SK-N-SH (cell line): ENCODE data around the gene PIP5K1C. TPM values are rescaled to one million over a fixed set of nuclear protein-coding genes. Genes with fewer than 3 reads are reported as not detected.

Experiments
- CTCF ChIA-PET: fragments of 300-600, 350-600 bp; formaldehyde crosslinking; extraction: SDS; loops from one replicate; lab custom pipeline; 2021; lab: Yijun Ruan, JAX
- POLR2A ChIA-PET: fragments of 350-600 bp; sonication (Branson Sonifier 250); formaldehyde crosslinking; extraction: SDS; loops from one replicate; lab custom pipeline; 2020; ENCODE audit warnings: antibody characterized with exemption, inconsistent platforms; lab: Yijun Ruan, JAX
- DNase-seq: peaks from one replicate; pipeline ENCODE4 v3.0.0; 2012
- H2AFZ ChIP-seq: fragments of 200-600 bp; sonication (generic); 2 replicates; pipeline ENCODE4 v1.8.1; 2016; ENCODE audit warnings: antibody characterized with exemption, mild to moderate bottlenecking, low read depth
- H3F3A ChIP-seq: fragments of 200-600 bp; sonication (generic); replicated peaks from 2 replicates; pipeline ENCODE3; 2016; ENCODE audit warnings: antibody characterized with exemption, mild to moderate bottlenecking; ENCODE audit not compliant: insufficient read depth
- H3K27ac ChIP-seq, 2 experiments: fragments of 200-500 bp in 1 of 2; fragments of 200-600 bp in 1 of 2; sonication (Bioruptor generic) in 1 of 2; sonication (generic), shearing (Covaris generic) in 1 of 2; 2 replicates each; pipeline versions ENCODE4 v1.5.1 to v1.6.1; 2014 to 2016; ENCODE audit warnings: low read depth in 2 of 2, inconsistent platforms in 1 of 2, low read length in 1 of 2, mild to moderate bottlenecking in 1 of 2, mixed read lengths in 1 of 2
- H3K27me3 ChIP-seq: fragments of 200-600 bp; sonication (generic), shearing (Covaris generic); 2 replicates; pipeline ENCODE4 v1.6.1; 2016; ENCODE audit warnings: mixed run types; ENCODE audit not compliant: insufficient read depth
- H3K36me3 ChIP-seq, 2 experiments: fragments of 200-500 bp in 1 of 2; fragments of 200-600 bp in 1 of 2; sonication (Bioruptor generic) in 1 of 2; sonication (generic) in 1 of 2; replicated peaks in 1 of 2; 2 replicates each; pipeline versions ENCODE3 to v1.5.1; 2014 to 2016; ENCODE audit warnings: low read length in 1 of 2, mild to moderate bottlenecking in 1 of 2; ENCODE audit not compliant: insufficient read depth in 2 of 2, control insufficient read depth in 1 of 2
- H3K4me1 ChIP-seq, 2 experiments: fragments of 200-500 bp in 1 of 2; fragments of 200-600 bp in 1 of 2; sonication (Bioruptor generic) in 1 of 2; sonication (generic), shearing (Covaris generic) in 1 of 2; 2 replicates each; pipeline versions ENCODE4 v1.5.1 to v1.6.1; 2014 to 2016; ENCODE audit warnings: low read depth in 1 of 2, low read length in 1 of 2, mixed run types in 1 of 2; ENCODE audit not compliant: insufficient read depth in 2 of 2, control insufficient read depth in 1 of 2
- H3K4me2 ChIP-seq: fragments of 200-600 bp; sonication (generic), shearing (Covaris generic); 2 replicates; pipeline ENCODE4 v1.6.1; 2017; ENCODE audit warnings: mixed run types
- H3K4me3 ChIP-seq, 2 experiments: fragments of 200-500 bp in 1 of 2; fragments of 200-600 bp in 1 of 2; sonication (Bioruptor generic) in 1 of 2; sonication (generic), shearing (Covaris generic) in 1 of 2; 2 replicates each; pipeline versions ENCODE4 v1.5.1 to v1.8.1; 2014 to 2016; ENCODE audit warnings: low read depth in 2 of 2, inconsistent platforms in 1 of 2, low read length in 1 of 2, mild to moderate bottlenecking in 1 of 2, mixed read lengths in 1 of 2, moderate library complexity in 1 of 2
- H3K79me2 ChIP-seq: fragments of 200-600 bp; sonication (generic); 2 replicates; pipeline ENCODE4 v1.8.1; 2017; ENCODE audit warnings: mild to moderate bottlenecking; ENCODE audit not compliant: insufficient read depth
- H3K9ac ChIP-seq: fragments of 200-600 bp; sonication (generic); 2 replicates; pipeline ENCODE4 v1.6.1; 2017; ENCODE audit warnings: mixed run types
- H3K9me2 ChIP-seq: fragments of 200-600 bp; sonication (generic); 2 replicates; pipeline ENCODE4 v1.6.1; 2017; ENCODE audit warnings: mixed run types
- H3K9me3 ChIP-seq: fragments of 200-600 bp; sonication (generic); 2 replicates; pipeline ENCODE4 v1.6.1; 2017; ENCODE audit warnings: mixed run types, mild to moderate bottlenecking, moderate library complexity
- H4K20me1 ChIP-seq: fragments of 200-600 bp; sonication (generic); 2 replicates; pipeline ENCODE4 v1.6.1; 2017; ENCODE audit warnings: mild to moderate bottlenecking, mixed run types; ENCODE audit not compliant: insufficient read depth
- FOXJ3 ChIP-seq: sonication (generic); formaldehyde crosslinking; IDR thresholded peaks from 2 replicates; pipeline ENCODE4 v1.5.1; 2020; ENCODE audit warnings: mild to moderate bottlenecking, missing genetic modification reagents
- FOXM1 ChIP-seq: IDR thresholded peaks from 2 replicates; pipeline ENCODE4 v1.4.0; 2012; ENCODE audit warnings: low read depth, mild to moderate bottlenecking
- GABPA ChIP-seq: IDR thresholded peaks from 2 replicates; pipeline ENCODE4 v1.4.0; 2012; ENCODE audit warnings: low read depth, mild to moderate bottlenecking
- GATA2 ChIP-seq: sonication (generic); formaldehyde crosslinking; IDR thresholded peaks from 2 replicates; pipeline ENCODE4 v1.5.0; 2020; ENCODE audit warnings: mild to moderate bottlenecking, missing genetic modification reagents
- NFIC ChIP-seq: IDR thresholded peaks from 2 replicates; pipeline ENCODE4 v1.4.0; 2012; ENCODE audit warnings: borderline replicate concordance
- NRF1 ChIP-seq: IDR thresholded peaks from 2 replicates; pipeline ENCODE4 v1.6.1; 2012; ENCODE audit warnings: low read depth, mild to moderate bottlenecking, low read length
- PBX3 ChIP-seq: IDR thresholded peaks from 2 replicates; pipeline ENCODE4; 2012
- POLR2AphosphoS5 ChIP-seq: IDR thresholded peaks from 2 replicates; pipeline ENCODE4 v1.6.1; 2012; ENCODE audit warnings: low read depth, low read length
- RAD21 ChIP-seq: IDR thresholded peaks from 2 replicates; pipeline ENCODE4 v1.6.1; 2012; ENCODE audit warnings: mild to moderate bottlenecking, low read length
- RFX5 ChIP-seq: IDR thresholded peaks from 2 replicates; pipeline ENCODE4 v1.6.1; 2012; ENCODE audit warnings: mild to moderate bottlenecking, improper control_type of control experiment, low read length
- SIN3A ChIP-seq: IDR thresholded peaks from 2 replicates; pipeline ENCODE4 v1.6.1; 2012; ENCODE audit warnings: low read depth, mild to moderate bottlenecking, low read length, moderate library complexity, borderline replicate concordance
- SMC3 ChIP-seq: IDR thresholded peaks from 2 replicates; pipeline ENCODE4 v1.6.1; 2012; ENCODE audit warnings: low read depth, low read length, improper control_type of control experiment
- TEAD4 ChIP-seq: IDR thresholded peaks from 2 replicates; pipeline ENCODE4 v1.4.0; 2012; ENCODE audit warnings: mild to moderate bottlenecking, borderline replicate concordance; ENCODE audit not compliant: insufficient read depth
- YY1 ChIP-seq: IDR thresholded peaks from 2 replicates; pipeline ENCODE4 v1.4.0; 2012; ENCODE audit warnings: low read depth, mild to moderate bottlenecking
- ZBTB33 ChIP-seq: IDR thresholded peaks from 2 replicates; pipeline ENCODE4 v1.4.0; 2012; ENCODE audit warnings: low read depth, borderline replicate concordance
- WGBS: methylation state at CpG from one replicate; pipeline ENCODE4 v1.1.6; 2017; ENCODE audit warnings: low lambda C conversion rate; 5-methylcytosine and 5-hydroxymethylcytosine counted together
- polyA plus RNA-seq, 3 experiments: library from polyadenylated mRNA; depleted of rRNA; stranded (reverse); fragments of >200 nt; gene quantifications; 2 replicates each; pipeline ENCODE4 v1.2.3, GENCODE V29; 2012

The PIP5K1C gene
- polyA plus RNA-seq, 1 of the 3 experiments (the other 2 are of a cell fraction), result 12.3 TPM

GRCh38 chr19:3721131-3721886 is 21.0 kb upstream of the PIP5K1C start (continued):
- TF ChIP-seq NFIC (peak; percentile 30; the same call in 1 of the 2 replicates), PBX3 (peak; percentile 33; the same call in 1 of the 2 replicates), RAD21 (no peak), GATA2 (CRISPR knock-in tag) (no peak), FOXM1 (no peak), RFX5 (peak; percentile 57; the same call in 1 of the 2 replicates), ZBTB33 (no peak)

GRCh38 chr19:3720349-3720917 is 20.2 kb upstream of the PIP5K1C start:
- WGBS, result 10% methylated on average over 9 of the region's 9 CpGs
- Histone ChIP-seq H3K27ac (no peak overlapping the region), H3K4me3 (no peak overlapping the region), H3K36me3 (no peaks in the 10 kb centered on the region), H3K27me3 (peaks cover 13% of the 10 kb centered on the region), H4K20me1 (no peaks in the 10 kb centered on the region), H3K9me3 (no peaks in the 10 kb centered on the region), H3K79me2 (no peaks in the 10 kb centered on the region), H2AFZ (no peak overlapping the region), H3F3A (no peaks in the 10 kb centered on the region), H3K9ac (no peak overlapping the region), H3K9me2 (no peaks in the 10 kb centered on the region), H3K4me2 (no peak overlapping the region; the same call in 1 of the 2 replicates), H3K4me1 (peaks cover 0 to 2% of the 10 kb centered on the region in 2 experiments; a peak in 1 of 4 replicates)
- no peak for TF ChIP-seq SIN3A
- no peak for DNase-seq
- POLR2A ChIA-PET, result no interaction called here
- CTCF ChIA-PET, result interaction anchor here (0.6 to 3.6 kb wide), 11 partner anchors 8 to 136 kb away, joined by 3 to 21 read pairs (median 5); partner anchors contain the start of genes APBA3, MRPL54, PIP5K1C and TJP3

GRCh38 chr19:3719868-3720267 is 19.6 kb upstream of the PIP5K1C start:
- POLR2A ChIA-PET, result no interaction called here
- no peaks in the 10 kb centered on the region for H3K79me2 ChIP-seq
- WGBS, result 21% methylated on average over 3 of the region's 4 CpGs
- no peak overlapping the region for H2AFZ ChIP-seq
- no peak overlapping the region for H3K9ac ChIP-seq
- H3K9me3 ChIP-seq, result no peaks in the 10 kb centered on the region
- H3K27ac ChIP-seq, result no peak overlapping the region
- H3K9me2 ChIP-seq, result no peaks in the 10 kb centered on the region
- H3K4me3 ChIP-seq, result no peak overlapping the region
- H3K4me2 ChIP-seq, result no peak overlapping the region
- H3K4me1 ChIP-seq, result peaks cover 0 to 2% of the 10 kb centered on the region in 2 experiments; a peak in 1 of 4 replicates
- no peaks in the 10 kb centered on the region for H4K20me1 ChIP-seq
- no peak for DNase-seq
- peaks cover 7% of the 10 kb centered on the region for H3K27me3 ChIP-seq
- H3K36me3 ChIP-seq, result no peaks in the 10 kb centered on the region
- no peaks in the 10 kb centered on the region for H3F3A ChIP-seq
- CTCF ChIA-PET, result interaction anchor here (0.6 to 3.6 kb wide), 11 partner anchors 8 to 135 kb away, joined by 3 to 21 read pairs (median 5); partner anchors contain the start of genes APBA3, MRPL54, PIP5K1C and TJP3
- no peak for TF ChIP-seq GABPA
- TF ChIP-seq YY1, result no peak
- TF ChIP-seq NFIC, result no peak
- TF ChIP-seq POLR2AphosphoS5, result no peak
- no peak for TF ChIP-seq FOXJ3 (CRISPR knock-in tag)
- TF ChIP-seq SMC3, result no peak
- no peak for TF ChIP-seq RFX5
- TF ChIP-seq RAD21, result no peak
- no peak for TF ChIP-seq TEAD4
- TF ChIP-seq NRF1, result no peak
